HepG2 (cell line): ENCODE results near the gene FOXRED2. TPM values are rescaled to one million over a fixed set of nuclear protein-coding genes. Genes with fewer than 3 reads are reported as not detected.
A peak's percentile ranks its signal among the peaks of the same experiment; 100 is the strongest.

Experiments
- CHCHD3 ChIP-seq: sonication (generic); formaldehyde crosslinking; IDR thresholded peaks from 2 replicates; pipeline ENCODE4 v1.8.0; 2022; ENCODE audit warnings: mild to moderate bottlenecking, missing genetic modification reagents, moderate library complexity
- ELF3 ChIP-seq: IDR thresholded peaks from 2 replicates; pipeline ENCODE4 v1.6.1; 2016; ENCODE audit warnings: missing genetic modification reagents, missing compliant biosample characterization
- FOSL2 ChIP-seq: sonication (generic); formaldehyde crosslinking; IDR thresholded peaks from 2 replicates; pipeline ENCODE4 v1.4.0; 2020; ENCODE audit warnings: missing genetic modification reagents
- GTF3A ChIP-seq: sonication (generic); formaldehyde crosslinking; conservative IDR thresholded peaks from 2 replicates; pipeline ENCODE4 v1.4.0; 2020; ENCODE audit warnings: mild to moderate bottlenecking, missing genetic modification reagents
- KDM5A ChIP-seq: fragments of 200-600 bp; sonication (generic); IDR thresholded peaks from 2 replicates; pipeline ENCODE4 v1.7.0; 2018; ENCODE audit warnings: antibody characterized with exemption, mild to moderate bottlenecking, low read length, borderline replicate concordance
- MAF1 ChIP-seq: sonication (generic); formaldehyde crosslinking; IDR thresholded peaks from 2 replicates; pipeline ENCODE4 v1.5.0; 2020; ENCODE audit warnings: missing genetic modification reagents, borderline replicate concordance
- MYNN ChIP-seq: sonication (generic); formaldehyde crosslinking; IDR thresholded peaks from 2 replicates; pipeline ENCODE4 v1.4.0; 2020; ENCODE audit warnings: mild to moderate bottlenecking, low read depth, missing genetic modification reagents
- PHF5A ChIP-seq: IDR thresholded peaks from one replicate; pipeline ENCODE4 v1.6.1; 2018; ENCODE audit warnings: low read depth, missing genetic modification reagents; ENCODE audit not compliant: unreplicated experiment
- PLSCR1 ChIP-seq: sonication (generic); formaldehyde crosslinking; IDR thresholded peaks from 2 replicates; pipeline ENCODE4 v1.5.0; 2020; ENCODE audit warnings: missing genetic modification reagents, mild to moderate bottlenecking, borderline replicate concordance
- SRSF1 ChIP-seq: fragments of 200-400 bp; formaldehyde crosslinking; optimal IDR thresholded peaks from 2 replicates; pipeline ENCODE3; 2017; ENCODE audit warnings: mild to moderate bottlenecking, low read depth, low read length, moderate library complexity
- TRAFD1 ChIP-seq: sonication (generic); formaldehyde crosslinking; IDR thresholded peaks from 2 replicates; pipeline ENCODE4 v1.5.1; 2020; ENCODE audit warnings: missing genetic modification reagents, mild to moderate bottlenecking, borderline replicate concordance
- TRIM22 ChIP-seq: fragments of 450-650 bp; IDR thresholded peaks from 2 replicates; pipeline ENCODE4 v1.6.1; 2017
- ZBTB14 ChIP-seq: sonication (generic); formaldehyde crosslinking; IDR thresholded peaks from 2 replicates; pipeline ENCODE4 v1.4.0; 2020; ENCODE audit warnings: missing genetic modification reagents
- ZBTB44 ChIP-seq: sonication (generic); formaldehyde crosslinking; IDR thresholded peaks from 2 replicates; pipeline ENCODE4 v1.4.0; 2020; ENCODE audit warnings: missing genetic modification reagents
- ZC3H13 ChIP-seq: sonication (generic); formaldehyde crosslinking; IDR thresholded peaks from 2 replicates; pipeline ENCODE4 v1.8.1; 2023; ENCODE audit warnings: mild to moderate bottlenecking, missing genetic modification reagents, moderate library complexity
- ZFP1 ChIP-seq: IDR thresholded peaks from 2 replicates; pipeline ENCODE4 v1.6.1; 2016
- ZFYVE20 ChIP-seq: sonication (generic); formaldehyde crosslinking; IDR thresholded peaks from 2 replicates; pipeline ENCODE4 v1.8.0; 2023; ENCODE audit warnings: low read depth, mild to moderate bottlenecking, moderate library complexity, missing genetic modification reagents, borderline replicate concordance
- ZNF572 ChIP-seq: sonication (generic); formaldehyde crosslinking; IDR thresholded peaks from 2 replicates; pipeline ENCODE4 v1.5.1; 2020; ENCODE audit warnings: mild to moderate bottlenecking, missing genetic modification reagents
- ZNF703 ChIP-seq: sonication (generic); formaldehyde crosslinking; IDR thresholded peaks from 2 replicates; pipeline ENCODE4 v1.5.1; 2020; ENCODE audit warnings: missing genetic modification reagents, mild to moderate bottlenecking, moderate library complexity, borderline replicate concordance
- ZNF713 ChIP-seq: sonication (generic); formaldehyde crosslinking; IDR thresholded peaks from 2 replicates; pipeline ENCODE4 v1.4.0; 2020; ENCODE audit warnings: mild to moderate bottlenecking, missing genetic modification reagents
- ZNF724P ChIP-seq: sonication (generic); formaldehyde crosslinking; IDR thresholded peaks from 2 replicates; pipeline ENCODE4 v1.8.0; 2022; ENCODE audit warnings: missing genetic modification reagents, borderline replicate concordance
- ZNF747 ChIP-seq: sonication (generic); formaldehyde crosslinking; IDR thresholded peaks from 2 replicates; pipeline ENCODE4 v1.8.1; 2023; ENCODE audit warnings: missing genetic modification reagents, mild to moderate bottlenecking, borderline replicate concordance
- ZSCAN30 ChIP-seq: sonication (generic); formaldehyde crosslinking; IDR thresholded peaks from 2 replicates; pipeline ENCODE4 v1.5.0; 2020; ENCODE audit warnings: mild to moderate bottlenecking, missing genetic modification reagents
- polyA plus RNA-seq, 8 experiments: library from polyadenylated mRNA; depleted of rRNA in 3 of 8; stranded (reverse) in 7 of 8; unstranded in 1 of 8; fragments of >200 nt; fragmentation: Illumina TruSeq in 4 of 8; extraction: Trizol in 4 of 8; gene quantifications; 2 replicates each; pipeline versions ENCODE4 v1.2.1 to v1.2.3, GENCODE V29; 2011 to 2016; ENCODE audit warnings: low read depth in 4 of 8, missing spikeins in 1 of 8, mixed read lengths in 1 of 8; ENCODE audit not compliant: insufficient read depth in 1 of 8
- total RNA-seq, 5 experiments: library from RNA; depleted of rRNA; stranded (reverse); fragments of >200 nt; fragmentation: Illumina TruSeq; extraction: Trizol; gene quantifications; 2 replicates each; pipeline ENCODE4 v1.2.3, GENCODE V29; 2016; ENCODE audit warnings: low read depth in 1 of 5

Gene FOXRED2
- total and polyA plus RNA-seq, 2 of the 13 experiments (the other 11 are each of a cell fraction or from before 2014, with no cell fraction given): 9.3 to 28.1 TPM

GRCh38 chr22:36481393-36482168 lies 25.3 kb downstream of the FOXRED2 start, which contains the start of gene TXN2 (continued):
- no peak for TF ChIP-seq PLSCR1 (CRISPR knock-in tag)
- no peak; the same call in 1 of the 2 replicates for TF ChIP-seq ZNF747 (CRISPR knock-in tag)
- TF ChIP-seq FOSL2 (CRISPR knock-in tag): no peak
- no peak for TF ChIP-seq TRIM22
- peak; percentile 2; the same call in 1 of the 2 replicates for TF ChIP-seq ZC3H13 (CRISPR knock-in tag)
- peak; percentile 100 for TF ChIP-seq KDM5A
- TF ChIP-seq TRAFD1 (CRISPR knock-in tag): no peak
- no peak for TF ChIP-seq ZNF703 (CRISPR knock-in tag)
- no peak for TF ChIP-seq ZBTB44
- no peak for TF ChIP-seq ZNF713 (CRISPR knock-in tag)
- no peak for TF ChIP-seq ZNF572 (CRISPR knock-in tag)
- 0 out of 2 replicates have a peak, but pooled peaks have one; percentile 16 for TF ChIP-seq ZFP1 (CRISPR knock-in tag)
- TF ChIP-seq CHCHD3 (CRISPR knock-in tag): no peak
- TF ChIP-seq SRSF1: peak; percentile 67
- TF ChIP-seq MAF1: no peak; the same call in 1 of the 2 replicates
- no peak for TF ChIP-seq MYNN
- 0 out of 2 replicates have a peak, but pooled peaks have one; percentile 31 for TF ChIP-seq ZNF724P (CRISPR knock-in tag)
- TF ChIP-seq GTF3A: no peak
- peak; percentile 48; the same call in 1 of the 2 replicates for TF ChIP-seq ZBTB14 (CRISPR knock-in tag)
- TF ChIP-seq PHF5A (CRISPR knock-in tag): peak; percentile 64
- no peak for TF ChIP-seq ZSCAN30
- no peak for TF ChIP-seq ELF3
- TF ChIP-seq ZFYVE20 (CRISPR knock-in tag): no peak
